Epithelial cell of esophagus (primary cell): ENCODE results near the gene PAK4.
"Not testable (repeated sequence)": the region's sequence is repeated elsewhere in the genome, so short reads cannot be mapped to it uniquely, and the experiment has no call there.

Experiments
- DNase-seq: peaks from one replicate; pipeline ENCODE4 v3.0.0; 2010; ENCODE audit warnings: low read depth
- H3K4me3 ChIP-seq: 2 replicates; pipeline ENCODE4 v1.5.1; 2011; ENCODE audit warnings: mild to moderate bottlenecking, low read length, control low read depth
- CTCF ChIP-seq: IDR thresholded peaks from 2 replicates; pipeline ENCODE4 v1.5.1; 2011; ENCODE audit warnings: low read depth, mild to moderate bottlenecking, low read length, control low read depth, inconsistent platforms; ENCODE audit not compliant: insufficient read depth; ENCODE audit errors: missing control alignments

Gene PAK4

DNA sequence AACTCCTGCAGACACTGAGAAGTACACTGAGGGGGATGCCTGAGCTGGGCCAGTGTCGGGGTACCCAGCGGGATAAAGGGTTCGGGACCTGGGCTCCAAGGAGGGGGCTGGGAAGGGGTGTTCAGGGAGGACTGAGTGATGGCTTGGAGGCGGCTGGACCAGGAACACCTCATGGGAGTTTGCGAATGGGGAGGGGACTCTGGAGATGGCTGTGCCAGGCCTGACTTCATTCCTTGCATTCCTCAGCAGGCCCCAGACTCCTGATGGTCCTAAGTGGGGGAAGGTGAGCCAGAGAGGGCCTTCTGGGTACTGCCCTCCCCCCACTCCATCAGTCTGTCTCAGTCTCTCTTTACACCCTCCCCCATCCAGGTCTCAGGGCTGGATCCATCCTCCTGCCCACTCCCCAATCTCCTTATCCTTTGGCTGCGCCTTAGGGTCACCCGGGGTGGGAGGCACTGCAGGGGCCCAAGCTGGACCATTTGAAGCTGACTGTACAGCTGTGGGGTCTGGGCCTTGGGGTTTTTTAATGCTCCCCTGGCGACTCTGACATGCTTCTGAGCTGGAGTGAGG is 13.8 kb downstream of the PAK4 start:
- DNase-seq = no peak
- TF ChIP-seq CTCF = no peak

GRCh38 chr19:39139971-39140453 is 14.4 kb downstream of the PAK4 start:
- TF ChIP-seq CTCF = no peak
- no peak overlapping the region for H3K4me3 ChIP-seq
- no peak for DNase-seq

More for the DNA sequence above, 13.8 kb downstream of the PAK4 start:
- H3K4me3 ChIP-seq = no peak overlapping the region

- DNase-seq = no peak
- no peak for TF ChIP-seq CTCF
- no peak overlapping the region for H3K4me3 ChIP-seq
Observed at GRCh38 chr19:39140594-39140993, 15.0 kb downstream of the PAK4 start.

- no peak overlapping the region for H3K4me3 ChIP-seq
- TF ChIP-seq CTCF = no peak
- DNase-seq = no peak
Observed at GRCh38 chr19:39141929-39142328, 16.3 kb downstream of the PAK4 start.

DNA sequence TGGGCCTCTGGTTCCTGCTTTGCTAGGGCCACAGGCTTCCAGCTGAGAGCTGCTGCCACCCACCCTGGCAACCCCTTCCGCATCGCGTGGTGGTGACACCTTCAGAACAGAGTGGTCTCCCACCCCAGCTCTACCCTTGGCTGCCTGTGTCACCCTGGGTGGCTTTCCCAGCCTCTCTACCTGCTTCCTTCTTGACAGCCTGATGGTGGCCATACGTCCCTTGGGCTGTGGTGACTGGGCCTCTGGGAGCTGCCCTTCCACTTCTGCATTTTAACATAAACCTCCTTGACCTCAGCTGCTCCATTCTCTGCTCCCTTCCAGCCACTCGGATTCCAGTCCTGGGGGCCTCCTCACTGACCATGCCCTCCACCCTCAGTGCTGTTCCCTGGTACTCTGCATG is 17.0 kb downstream of the PAK4 start:
- H3K4me3 ChIP-seq = no peak overlapping the region
- no peak for TF ChIP-seq CTCF
- DNase-seq = no peak

- not testable (repeated sequence) for DNase-seq, H3K4me3 ChIP-seq
Observed at GRCh38 chr19:39143757-39144289, 18.2 kb downstream of the PAK4 start.

- no peak overlapping the region for H3K4me3 ChIP-seq
- TF ChIP-seq CTCF = no peak
- no peak for DNase-seq
Observed at GRCh38 chr19:39144290-39145071, 18.9 kb downstream of the PAK4 start.
